HCEC 1CT (cell line): ENCODE data around the gene A3GALT2.

Experiments
- DNase-seq: peaks from one replicate; pipeline ENCODE4 v3.0.0-alpha.2; 2017

Gene A3GALT2

DNA sequence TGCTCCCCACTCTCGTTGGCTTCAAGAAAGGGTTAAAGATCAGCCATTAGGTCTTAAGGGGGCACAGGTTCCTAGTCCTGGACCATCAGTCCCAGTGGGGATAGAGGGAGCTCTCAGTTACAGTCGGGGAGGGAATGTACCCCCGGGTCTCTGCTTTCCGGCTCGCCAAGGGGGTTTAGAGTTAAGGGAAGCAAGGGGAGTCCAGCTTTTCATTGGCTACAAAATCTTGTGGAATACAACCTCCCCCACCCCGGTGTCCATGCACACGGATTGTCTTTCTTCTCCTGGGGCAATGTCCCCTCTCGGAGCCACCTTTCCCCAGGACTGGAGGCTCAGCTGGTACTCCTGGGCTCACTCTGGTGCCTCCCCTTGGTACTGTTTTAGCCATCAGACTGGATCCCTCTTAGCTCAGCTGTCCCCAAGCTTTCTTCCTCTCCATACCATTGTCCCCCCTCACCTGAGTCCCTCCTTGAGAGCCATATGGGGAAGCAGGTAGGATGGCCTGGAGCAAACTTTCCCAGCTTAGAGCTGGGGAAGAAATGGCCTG, at the start of gene A3GALT2:
TSS of gene A3GALT2 (minus strand) at position 480 of the 547 bp plus-strand sequence. CDS start at position 480, 0 bp downstream.
- peak; percentile 2 for DNase-seq

GRCh38 chr1:33370301-33370700, 49.4 kb upstream of the A3GALT2 start:
- peak; percentile 36 for DNase-seq

GRCh38 chr1:33369764-33370163, 48.9 kb upstream of the A3GALT2 start:
- no peak for DNase-seq

- DNase-seq: no peak
Observed at GRCh38 chr1:33369081-33369480, 48.2 kb upstream of the A3GALT2 start.

GRCh38 chr1:33368431-33368830, 47.5 kb upstream of the A3GALT2 start:
- no peak for DNase-seq

GRCh38 chr1:33367485-33368405, 46.8 kb upstream of the A3GALT2 start:
- peak; percentile 66 for DNase-seq

GRCh38 chr1:33366762-33367484, 46.0 kb upstream of the A3GALT2 start:
- no peak for DNase-seq

DNA sequence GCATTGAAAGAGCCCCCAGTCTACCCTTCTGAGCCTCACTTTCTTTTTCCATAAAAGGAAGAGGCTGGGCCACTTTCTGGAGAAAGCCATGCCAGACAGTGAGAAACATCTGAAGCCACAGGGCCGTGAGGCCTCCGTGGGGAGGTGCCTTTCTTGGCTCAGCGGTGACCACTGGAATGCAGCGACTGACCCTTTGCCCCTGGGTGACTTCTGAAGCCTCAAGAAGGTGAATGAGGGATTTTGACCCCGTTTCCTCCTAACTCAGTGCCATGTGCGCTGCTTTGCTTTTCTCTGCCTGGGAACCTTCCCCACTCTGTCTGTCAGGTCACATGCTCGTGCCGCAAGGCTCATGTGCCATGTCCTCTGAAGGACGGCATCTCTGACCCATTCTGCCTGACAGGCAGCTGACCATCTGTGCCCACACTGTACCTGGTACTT, 44.7 kb upstream of the A3GALT2 start:
- DNase-seq: peak; percentile 25

DNA sequence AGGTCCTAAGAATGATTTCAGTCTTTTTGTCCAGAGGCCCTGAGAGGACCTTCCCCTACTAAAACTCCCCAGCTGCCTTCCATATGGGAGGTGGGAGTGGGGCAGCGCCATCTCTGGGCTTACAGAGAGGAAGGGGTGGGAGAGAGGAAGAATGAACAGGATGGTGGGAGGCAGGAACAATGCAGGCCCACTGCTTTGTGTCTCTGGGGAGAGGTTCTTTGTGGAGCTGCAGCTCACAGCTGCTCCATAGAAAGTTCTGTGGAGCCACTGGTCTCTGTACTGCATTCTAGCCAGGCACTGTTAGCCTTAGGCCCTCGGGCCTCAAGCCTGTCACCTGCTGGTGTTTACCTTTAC, 43.6 kb upstream of the A3GALT2 start:
- no peak for DNase-seq

DNA sequence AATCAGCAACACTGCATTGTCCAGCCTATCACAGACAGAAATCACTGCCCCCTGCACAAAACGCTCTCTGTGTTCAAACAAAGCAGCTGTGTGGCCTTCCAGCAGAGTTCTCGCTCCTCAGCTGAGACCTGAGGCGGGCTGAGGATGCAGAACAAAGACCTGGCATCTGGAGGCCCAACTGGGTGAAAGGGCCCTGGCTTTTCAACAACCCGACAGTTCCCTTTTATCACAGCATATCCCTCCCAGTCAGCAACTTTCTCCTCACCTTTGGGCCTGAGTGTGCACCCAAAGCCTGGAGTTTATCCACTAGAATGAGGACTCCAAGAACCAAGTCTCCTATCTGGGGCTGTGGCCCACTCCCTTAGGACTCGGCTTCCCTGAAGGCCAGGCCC, 42.6 kb upstream of the A3GALT2 start:
- no peak for DNase-seq

DNA sequence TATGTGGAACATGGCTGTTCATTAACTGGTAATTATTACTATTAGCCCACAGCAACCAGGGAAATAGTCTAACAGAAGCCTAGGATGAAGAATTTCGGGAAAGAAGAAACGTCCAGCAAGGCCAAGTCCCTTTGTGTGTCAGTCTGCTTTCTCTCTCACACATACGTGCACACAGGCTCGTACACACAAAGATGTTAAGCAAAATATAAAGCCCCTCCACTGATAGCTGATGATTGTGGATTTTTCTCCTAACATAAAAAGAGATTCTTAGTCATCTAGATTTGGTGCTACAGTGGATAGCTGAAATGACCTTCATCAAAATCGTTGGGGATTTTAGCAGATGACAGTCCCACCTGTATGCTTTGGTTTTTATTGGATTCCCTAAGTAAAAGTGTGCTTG, 42.1 kb upstream of the A3GALT2 start:
- DNase-seq: no peak

GRCh38 chr1:33361532-33362235, 40.8 kb upstream of the A3GALT2 start:
- no peak for DNase-seq

GRCh38 chr1:33360367-33360766, 39.5 kb upstream of the A3GALT2 start:
- no peak for DNase-seq

DNA sequence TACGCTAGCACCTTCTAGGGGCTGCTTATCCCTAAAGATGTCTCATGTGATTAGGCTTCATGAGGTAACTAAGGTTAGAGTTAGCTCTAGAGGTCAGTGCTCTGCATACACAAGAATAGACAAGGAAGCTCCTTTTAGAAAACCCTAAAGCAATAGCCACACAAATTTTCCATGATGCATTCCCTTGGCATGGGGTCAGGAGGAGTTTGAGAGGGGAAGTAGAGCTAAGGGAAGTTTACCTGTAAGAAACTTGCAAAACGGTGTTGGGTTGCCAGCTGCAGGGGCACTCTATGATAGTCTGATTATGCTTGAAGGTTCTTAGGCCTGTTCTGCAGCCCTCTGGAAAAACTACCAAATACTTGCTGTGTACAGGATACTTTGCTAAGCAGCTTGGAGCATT, 39.0 kb upstream of the A3GALT2 start:
- DNase-seq: no peak

DNA sequence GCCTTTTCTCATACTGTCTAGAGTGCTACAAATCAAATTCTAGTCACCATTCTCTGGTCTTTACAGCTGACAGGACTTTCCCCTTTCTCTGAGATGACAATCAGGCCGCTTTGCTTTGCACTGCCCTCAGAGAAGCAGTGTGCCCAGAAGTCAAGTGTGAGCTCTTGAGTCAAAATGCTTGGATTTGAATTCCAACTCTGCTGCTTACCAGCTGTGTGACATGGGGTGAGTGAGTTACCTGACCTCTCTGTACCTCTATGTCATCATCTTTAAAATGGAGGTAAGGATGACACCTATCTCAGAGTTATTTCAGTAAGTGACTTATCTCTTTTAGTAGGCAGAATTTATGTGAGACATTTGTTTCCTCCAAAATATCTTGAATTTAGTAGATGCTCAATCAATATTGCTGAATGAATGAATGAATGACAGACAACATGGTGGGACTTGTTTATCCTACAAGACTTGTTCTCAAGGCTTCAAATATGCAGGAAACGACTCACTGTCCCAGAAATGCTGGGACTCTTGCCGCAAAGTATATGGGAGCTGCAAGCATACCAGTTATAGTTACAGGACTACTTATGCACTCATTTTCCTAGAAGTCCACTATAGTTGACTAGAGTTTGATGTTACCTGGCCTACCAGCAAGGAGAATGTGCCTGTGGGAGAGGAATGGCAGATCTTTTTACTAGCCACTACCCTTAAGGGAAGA, 38.1 kb upstream of the A3GALT2 start:
- DNase-seq: no peak

GRCh38 chr1:33358114-33358794, 37.4 kb upstream of the A3GALT2 start:
- DNase-seq: no peak

- DNase-seq: no peak
Observed at GRCh38 chr1:33357099-33357498, 36.2 kb upstream of the A3GALT2 start.

GRCh38 chr1:33354707-33355316, 33.9 kb upstream of the A3GALT2 start:
- DNase-seq: no peak

GRCh38 chr1:33353531-33353930, 32.6 kb upstream of the A3GALT2 start:
- no peak for DNase-seq

- DNase-seq: no peak
Observed at GRCh38 chr1:33351281-33351660, 30.4 kb upstream of the A3GALT2 start.

GRCh38 chr1:33350611-33351280, 29.8 kb upstream of the A3GALT2 start:
- no peak for DNase-seq
